ENCODE data around the gene RAP1GAP2. TPM values are rescaled to one million over a fixed set of nuclear protein-coding genes. Genes with fewer than 3 reads are reported as not detected.

The RAP1GAP2 gene
- total RNA-seq, 4 donors from 2014 or later: 7.4 to 13.1 (median 10.7) TPM

- intact Hi-C loops (cut with DNase I): no loop called here
- DNase-seq (ENCODE audit: extremely low spot score): no peak
- 56% methylated on average over 9 of the region's 9 CpGs for WGBS
- H3K4me3 ChIP-seq: no peak overlapping the region
- H3K9me3 ChIP-seq: no peaks in the 10 kb centered on the region
- no peaks in the 10 kb centered on the region for H3K4me1 ChIP-seq
- H3K27me3 ChIP-seq: peaks cover 0 to 27% (median 0%) of the 10 kb centered on the region in 4 donors
- TF ChIP-seq POLR2AphosphoS5 (IDR thresholded peaks at IDR 0.05) (no peak), POLR2A (IDR thresholded peaks at IDR 0.05; ENCODE audit: low read depth) (no peak), CTCF (IDR thresholded peaks at IDR 0.05) (no peak), EP300 (IDR thresholded peaks at IDR 0.05) (no peak)
- no peak overlapping the region for H3K27ac ChIP-seq (replicated peaks in 1 of 4)
- peaks cover 0 to 10% (median 3%) of the 10 kb centered on the region in 4 donors for H3K36me3 ChIP-seq
Observed at GRCh38 chr17:3037259-3037658, 241.0 kb downstream of the RAP1GAP2 start.

DNA sequence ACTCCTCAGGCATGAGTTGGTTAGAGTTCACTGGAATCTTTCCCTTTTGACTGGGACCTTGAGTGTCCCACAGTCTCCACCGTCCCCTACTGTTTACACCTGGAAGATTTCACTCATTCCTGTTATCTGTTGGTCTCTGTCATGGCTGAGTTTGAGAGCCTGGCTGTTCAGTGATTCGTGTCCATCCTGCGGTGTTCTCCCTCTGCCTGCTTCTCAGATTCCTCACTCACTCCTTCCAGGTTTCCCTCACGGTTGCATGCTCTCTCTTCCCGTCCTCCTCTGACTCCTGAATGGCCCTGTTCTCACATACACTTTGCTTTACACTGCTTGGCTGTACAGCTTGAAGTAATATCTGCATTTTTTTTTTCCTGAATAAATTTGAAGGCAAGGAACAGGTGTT is 242.7 kb downstream of the RAP1GAP2 start:
- 54% methylated on average over 5 of the region's 5 CpGs for WGBS
- DNase-seq (ENCODE audit: extremely low spot score): no peak
- Histone ChIP-seq H3K9me3 (peaks cover 0 to 8% (median 7%) of the 10 kb centered on the region in 4 donors), H3K27me3 (peaks cover 0 to 34% (median 0%) of the 10 kb centered on the region in 4 donors), H3K4me1 (no peaks in the 10 kb centered on the region), H3K4me3 (no peak overlapping the region), H3K36me3 (no peaks in the 10 kb centered on the region), H3K27ac (replicated peaks in 1 of 4) (no peak overlapping the region)
- TF ChIP-seq POLR2A (IDR thresholded peaks at IDR 0.05; ENCODE audit: low read depth): no peak
- intact Hi-C loops (cut with DNase I): no loop called here

GRCh38 chr17:3039736-3040135 is 243.5 kb downstream of the RAP1GAP2 start:
- 20% methylated on average over 6 of the region's 6 CpGs for WGBS
- intact Hi-C loops (cut with DNase I): no loop called here
- no peaks in the 10 kb centered on the region for H3K4me1 ChIP-seq

DNA sequence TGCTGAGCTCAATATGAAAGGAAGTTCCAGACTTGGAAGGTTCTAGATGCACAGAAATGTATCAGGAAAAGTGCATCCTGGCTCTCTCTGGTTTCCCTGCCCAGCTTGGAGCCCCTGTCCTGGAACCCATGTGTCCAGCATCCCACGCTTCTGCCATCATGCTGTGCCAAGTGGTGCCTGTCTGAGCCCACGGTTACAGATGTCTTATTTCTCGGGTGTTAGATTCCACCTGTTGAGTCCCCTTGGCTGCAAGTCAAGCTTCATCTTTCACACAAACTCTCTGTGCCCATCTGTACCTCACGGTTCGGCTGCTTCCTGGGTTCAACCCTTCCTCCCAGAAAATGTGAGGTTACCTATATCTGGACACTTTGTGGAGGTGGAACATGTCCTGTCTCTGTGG is 244.6 kb downstream of the RAP1GAP2 start:
- H3K4me3 ChIP-seq: no peak overlapping the region
- no peaks in the 10 kb centered on the region for H3K36me3 ChIP-seq
- peaks cover 0 to 17% (median 13%) of the 10 kb centered on the region in 4 donors for H3K9me3 ChIP-seq
- DNase-seq (ENCODE audit: extremely low spot score): no peak
- peaks cover 0 to 39% (median 0%) of the 10 kb centered on the region in 4 donors for H3K27me3 ChIP-seq
- H3K4me1 ChIP-seq: no peaks in the 10 kb centered on the region
- 54% methylated on average over 4 of the region's 5 CpGs for WGBS
- TF ChIP-seq POLR2AphosphoS5 (IDR thresholded peaks at IDR 0.05) (no peak), CTCF (IDR thresholded peaks at IDR 0.05) (no peak), EP300 (IDR thresholded peaks at IDR 0.05) (no peak), POLR2A (IDR thresholded peaks at IDR 0.05; ENCODE audit: low read depth) (no peak)
- intact Hi-C loops (cut with DNase I): no loop called here
- H3K27ac ChIP-seq (replicated peaks in 1 of 4): no peak overlapping the region

More at GRCh38 chr17:3039736-3040135, 243.5 kb downstream of the RAP1GAP2 start:
- no peak for DNase-seq (ENCODE audit: extremely low spot score)
- H3K4me3 ChIP-seq: no peak overlapping the region
- peaks cover 0 to 15% (median 13%) of the 10 kb centered on the region in 4 donors for H3K9me3 ChIP-seq
- TF ChIP-seq EP300 (IDR thresholded peaks at IDR 0.05): no peak
- no peak for TF ChIP-seq CTCF (IDR thresholded peaks at IDR 0.05)
- no peak overlapping the region for H3K27ac ChIP-seq (replicated peaks in 1 of 4)
- peaks cover 0 to 37% (median 0%) of the 10 kb centered on the region in 4 donors for H3K27me3 ChIP-seq
- no peaks in the 10 kb centered on the region for H3K36me3 ChIP-seq

GRCh38 chr17:3043737-3044365 is 247.6 kb downstream of the RAP1GAP2 start:
- WGBS: 71% methylated on average over 11 of the region's 11 CpGs
- intact Hi-C loops (cut with DNase I): no loop called here

More at GRCh38 chr17:3043737-3044365, 247.6 kb downstream of the RAP1GAP2 start:
- peaks cover 4 to 7% (median 6%) of the 10 kb centered on the region in 4 donors for H3K4me1 ChIP-seq
- no peak overlapping the region for H3K4me3 ChIP-seq
- TF ChIP-seq EP300 (IDR thresholded peaks at IDR 0.05) (no peak), POLR2AphosphoS5 (IDR thresholded peaks at IDR 0.05) (no peak), CTCF (IDR thresholded peaks at IDR 0.05) (no peak), POLR2A (IDR thresholded peaks at IDR 0.05; ENCODE audit: low read depth) (no peak)
- H3K27me3 ChIP-seq: peaks cover 0 to 32% (median 0%) of the 10 kb centered on the region in 4 donors
- H3K9me3 ChIP-seq: peaks cover 0 to 17% (median 13%) of the 10 kb centered on the region in 4 donors
- H3K36me3 ChIP-seq: no peaks in the 10 kb centered on the region
- no peak overlapping the region for H3K27ac ChIP-seq (replicated peaks in 1 of 4)
- DNase-seq (ENCODE audit: extremely low spot score): no peak

Measured in esophagus muscularis mucosa (tissue), 4 donors.